ENCODE data around the gene CYP39A1. TPM values are rescaled to one million over a fixed set of nuclear protein-coding genes. Genes with fewer than 3 reads are reported as not detected.

CYP39A1 gene
- total and polyA plus RNA-seq, 3 donors from 2014 or later: 6.5 to 14.1 (median 13.5) TPM

GRCh38 chr6:46525583-46525982, 127.0 kb downstream of the CYP39A1 start:
- Histone ChIP-seq H3K9me3 (no peaks in the 10 kb centered on the region), H3K4me3 (no peak overlapping the region), H3K27ac (no peak overlapping the region), H3K27me3 (no peaks in the 10 kb centered on the region), H3K4me1 (no peaks in the 10 kb centered on the region), H3K36me3 (ENCODE audit: low read depth, missing control alignments) (no peaks in the 10 kb centered on the region)
- DNase-seq: no peak
- intact Hi-C loops (cut with DNase I; ENCODE audit: low total_unique reads): no loop called here
- TF ChIP-seq POLR2A (IDR thresholded peaks at IDR 0.05): no peak
- TF ChIP-seq CTCF (IDR thresholded peaks at IDR 0.05): no peak

GRCh38 chr6:46521464-46521971, 131.1 kb downstream of the CYP39A1 start:
- TF ChIP-seq CTCF (IDR thresholded peaks at IDR 0.05) (no peak), POLR2A (IDR thresholded peaks at IDR 0.05) (no peak)
- DNase-seq: no peak
- intact Hi-C loops (cut with DNase I; ENCODE audit: low total_unique reads): no loop called here
- peak overlapping the region in 1 of 2 donors; percentile 25 for H3K27ac ChIP-seq
- H3K4me1 ChIP-seq: no peaks in the 10 kb centered on the region
- no peaks in the 10 kb centered on the region for H3K36me3 ChIP-seq (ENCODE audit: low read depth, missing control alignments)
- no peak overlapping the region for H3K4me3 ChIP-seq
- H3K9me3 ChIP-seq: no peaks in the 10 kb centered on the region
- H3K27me3 ChIP-seq: no peaks in the 10 kb centered on the region

- Histone ChIP-seq H3K27me3 (no peaks in the 10 kb centered on the region), H3K27ac (no peak overlapping the region), H3K4me3 (no peak overlapping the region), H3K4me1 (no peaks in the 10 kb centered on the region), H3K36me3 (ENCODE audit: low read depth, missing control alignments) (no peaks in the 10 kb centered on the region), H3K9me3 (no peaks in the 10 kb centered on the region)
- intact Hi-C loops (cut with DNase I; ENCODE audit: low total_unique reads): no loop called here
- TF ChIP-seq CTCF (IDR thresholded peaks at IDR 0.05) (no peak), POLR2A (IDR thresholded peaks at IDR 0.05) (no peak)
- no peak for DNase-seq
These were observed 135.4 kb downstream of the CYP39A1 start for GRCh38 chr6:46517202-46517601.

GRCh38 chr6:46513533-46513932, 139.1 kb downstream of the CYP39A1 start:
- intact Hi-C loops (cut with DNase I; ENCODE audit: low total_unique reads): no loop called here
- H3K9me3 ChIP-seq: no peaks in the 10 kb centered on the region
- TF ChIP-seq POLR2A (IDR thresholded peaks at IDR 0.05): no peak
- no peaks in the 10 kb centered on the region for H3K36me3 ChIP-seq (ENCODE audit: low read depth, missing control alignments)
- peak overlapping the region in 1 of 2 donors; percentile 71 for H3K27ac ChIP-seq
- no peak overlapping the region for H3K4me3 ChIP-seq
- 59 to 66% methylated on average over 2 of the region's 2 CpGs for WGBS, 2 donors
- DNase-seq: no peak
- H3K27me3 ChIP-seq: no peaks in the 10 kb centered on the region
- H3K4me1 ChIP-seq: peaks cover 8% of the 10 kb centered on the region

GRCh38 chr6:46511320-46511719, 141.3 kb downstream of the CYP39A1 start:
- Histone ChIP-seq H3K4me1 (peaks cover 8% of the 10 kb centered on the region), H3K9me3 (no peaks in the 10 kb centered on the region), H3K4me3 (no peak overlapping the region), H3K27me3 (no peaks in the 10 kb centered on the region), H3K36me3 (ENCODE audit: low read depth, missing control alignments) (no peaks in the 10 kb centered on the region), H3K27ac (peak overlapping the region in 1 of 2 donors; percentile 71)
- no peak for DNase-seq
- 83 to 88% methylated on average over 7 of the region's 7 CpGs for whole genome bisulfite sequencing, 2 donors
- no peak for TF ChIP-seq POLR2A (IDR thresholded peaks at IDR 0.05)
- TF ChIP-seq CTCF (IDR thresholded peaks at IDR 0.05): no peak
- intact Hi-C loops (cut with DNase I; ENCODE audit: low total_unique reads): no loop called here
